IPS-20b (cell line): ENCODE data around the gene LPAR3.

ENCODE experiments used
- H3K27ac ChIP-seq: one replicate; pipeline ENCODE4 v1.5.1; 2013; ENCODE audit warnings: low read length
- H3K27me3 ChIP-seq: 2 replicates; pipeline ENCODE4 v1.6.1; 2013; ENCODE audit warnings: mild to moderate bottlenecking, low read length, inconsistent platforms; ENCODE audit not compliant: insufficient read depth
- H3K36me3 ChIP-seq: 2 replicates; pipeline ENCODE4 v1.6.1; 2013; ENCODE audit warnings: low read depth, mild to moderate bottlenecking, inconsistent platforms, low read length, moderate library complexity; ENCODE audit not compliant: insufficient read depth
- H3K4me1 ChIP-seq: 2 replicates; pipeline ENCODE4 v1.6.1; 2013; ENCODE audit warnings: mild to moderate bottlenecking, control low read depth, inconsistent platforms, low read length, moderate library complexity; ENCODE audit not compliant: insufficient read depth
- H3K4me3 ChIP-seq: 2 replicates; pipeline ENCODE4 v1.5.1; 2013; ENCODE audit warnings: mild to moderate bottlenecking, low read length, inconsistent platforms
- H3K9ac ChIP-seq: 2 replicates; pipeline ENCODE4 v1.6.1; 2013; ENCODE audit warnings: low read depth, mild to moderate bottlenecking, inconsistent platforms, low read length, moderate library complexity
- H3K9me3 ChIP-seq: 2 replicates; pipeline ENCODE4 v1.6.1; 2013; ENCODE audit warnings: mild to moderate bottlenecking, low read depth, low read length, inconsistent platforms; ENCODE audit not compliant: insufficient read depth

Gene LPAR3

DNA sequence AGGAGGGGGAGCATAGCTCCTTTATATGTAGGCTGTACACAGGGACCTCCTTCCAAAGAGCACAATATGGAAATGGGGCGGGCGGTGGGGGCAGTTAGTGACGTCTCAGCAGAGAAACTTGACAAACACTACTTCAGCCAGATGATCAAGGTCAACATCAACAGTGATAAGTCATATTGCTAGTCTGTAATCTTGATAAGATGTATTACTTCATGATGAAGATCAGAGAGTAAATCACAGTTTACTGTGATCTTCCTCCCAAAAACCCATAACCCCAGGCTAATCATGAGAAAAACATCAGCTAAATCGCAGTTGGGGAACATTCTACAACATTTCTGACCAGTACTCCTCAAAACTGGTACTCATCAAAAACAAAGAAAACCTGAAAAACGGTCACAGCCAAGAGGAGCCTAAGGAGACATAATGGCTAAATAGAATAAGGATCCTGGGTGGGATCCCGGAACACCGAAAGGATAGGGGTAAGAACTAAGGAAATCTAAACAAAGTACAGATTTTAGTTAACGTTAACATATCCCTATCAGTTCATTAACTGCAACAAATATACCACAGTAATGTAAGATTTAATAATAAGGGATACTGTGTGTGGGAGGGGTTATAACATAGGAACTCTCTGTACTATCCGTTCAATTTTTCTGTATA is 20.2 kb downstream of the LPAR3 start:
- Histone ChIP-seq H3K9me3 (no peaks in the 10 kb centered on the region), H3K27ac (no peak overlapping the region), H3K9ac (no peak overlapping the region), H3K4me1 (no peaks in the 10 kb centered on the region), H3K27me3 (no peaks in the 10 kb centered on the region), H3K36me3 (no peaks in the 10 kb centered on the region), H3K4me3 (no peak overlapping the region)

DNA sequence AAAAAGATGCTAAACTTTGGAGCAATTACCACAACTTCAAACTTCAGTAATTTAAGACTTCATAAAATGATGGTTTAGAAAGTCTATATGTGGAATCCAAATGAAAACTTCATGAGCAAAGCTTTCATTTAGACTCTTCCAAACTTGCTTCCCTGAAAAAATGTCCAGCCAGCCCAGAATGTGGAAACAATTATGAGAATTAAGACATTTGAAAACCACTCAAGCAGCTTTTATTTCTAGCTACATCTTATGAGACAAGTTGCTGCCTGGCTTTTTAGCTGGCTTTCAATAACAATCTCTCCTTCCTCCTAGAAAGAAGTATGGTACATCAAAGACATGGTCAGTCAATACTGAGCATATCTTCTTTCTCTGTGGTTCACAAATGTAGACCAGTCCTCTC is 21.8 kb downstream of the LPAR3 start:
- no peak overlapping the region for H3K9ac ChIP-seq
- no peak overlapping the region for H3K4me3 ChIP-seq
- H3K4me1 ChIP-seq = no peaks in the 10 kb centered on the region
- no peaks in the 10 kb centered on the region for H3K36me3 ChIP-seq
- H3K27me3 ChIP-seq = no peaks in the 10 kb centered on the region
- no peaks in the 10 kb centered on the region for H3K9me3 ChIP-seq
- H3K27ac ChIP-seq = no peak overlapping the region

DNA sequence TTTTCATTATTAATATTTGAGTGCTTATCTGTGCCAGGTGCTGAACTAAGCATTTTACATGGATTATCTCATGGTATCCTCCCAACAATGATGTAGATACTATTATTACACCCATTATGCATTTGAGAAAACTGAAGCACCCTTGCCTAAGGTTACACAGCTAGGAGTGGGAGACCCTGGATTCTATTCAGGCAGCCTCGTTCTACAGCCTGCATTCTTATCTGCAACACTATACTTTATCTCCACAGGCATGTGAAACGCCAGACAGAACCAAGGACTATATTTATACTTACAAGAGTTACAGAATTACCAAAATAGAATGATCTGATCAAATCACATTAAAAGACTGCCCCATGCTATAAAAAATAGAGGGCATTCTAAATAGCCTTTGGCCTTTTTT is 22.4 kb downstream of the LPAR3 start:
- no peak overlapping the region for H3K27ac ChIP-seq
- H3K4me3 ChIP-seq = no peak overlapping the region
- no peaks in the 10 kb centered on the region; the same call in 1 of the 2 replicates for H3K36me3 ChIP-seq

DNA sequence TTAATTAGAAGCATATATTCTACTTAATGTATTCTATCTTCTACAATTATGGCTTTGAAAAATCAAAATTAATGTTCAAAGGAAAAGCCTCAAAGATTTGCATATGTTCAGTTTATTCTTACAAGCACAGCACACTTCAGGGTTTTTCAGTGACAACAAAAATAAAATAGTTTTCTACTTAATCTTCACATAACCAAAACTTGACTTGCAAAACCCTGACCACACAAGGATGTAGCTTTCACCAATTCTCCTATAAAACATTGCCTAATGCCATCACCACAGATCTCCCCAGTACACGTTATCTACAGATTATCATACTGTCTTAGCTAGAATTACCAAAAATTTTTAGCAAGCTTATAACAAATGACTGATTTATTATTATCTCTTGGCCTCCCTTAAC is 23.3 kb downstream of the LPAR3 start:
- H3K9me3 ChIP-seq = no peaks in the 10 kb centered on the region
- H3K27ac ChIP-seq = no peak overlapping the region
- no peak overlapping the region for H3K4me3 ChIP-seq

More for the DNA sequence above, 22.4 kb downstream of the LPAR3 start:
- no peak overlapping the region for H3K9ac ChIP-seq
- H3K9me3 ChIP-seq = no peaks in the 10 kb centered on the region
- H3K27me3 ChIP-seq = no peaks in the 10 kb centered on the region
- no peaks in the 10 kb centered on the region for H3K4me1 ChIP-seq

DNA sequence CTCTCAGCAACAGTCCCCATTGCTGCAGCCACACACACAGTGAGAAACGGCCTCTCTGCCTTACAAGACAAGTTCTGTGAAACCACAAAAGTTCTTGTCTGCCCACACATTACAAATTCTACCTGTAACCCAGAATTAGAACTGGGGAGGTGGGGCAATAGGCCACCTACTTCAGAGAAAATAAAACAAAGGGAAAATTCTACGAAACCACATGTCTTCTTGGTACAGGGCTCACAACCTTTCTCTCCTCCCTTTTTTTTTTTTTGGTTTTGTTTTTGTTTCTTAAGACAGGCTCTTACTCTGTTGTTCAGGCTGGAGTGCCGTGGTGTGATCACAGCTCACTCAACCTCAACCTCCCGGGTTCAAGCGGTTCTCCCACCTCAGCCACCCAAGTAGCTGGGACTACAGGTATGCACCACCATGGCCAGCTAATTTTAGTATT is 30.2 kb downstream of the LPAR3 start:
- Histone ChIP-seq H3K9ac (no peak overlapping the region), H3K27me3 (no peaks in the 10 kb centered on the region), H3K9me3 (no peaks in the 10 kb centered on the region), H3K4me3 (no peak overlapping the region), H3K27ac (no peak overlapping the region), H3K4me1 (no peaks in the 10 kb centered on the region), H3K36me3 (peaks cover 20% of the 10 kb centered on the region; the same call in 1 of the 2 replicates)

More for the DNA sequence above, 23.3 kb downstream of the LPAR3 start:
- Histone ChIP-seq H3K36me3 (peaks cover 9% of the 10 kb centered on the region; the same call in 1 of the 2 replicates), H3K27me3 (no peaks in the 10 kb centered on the region), H3K4me1 (no peaks in the 10 kb centered on the region), H3K9ac (no peak overlapping the region)

DNA sequence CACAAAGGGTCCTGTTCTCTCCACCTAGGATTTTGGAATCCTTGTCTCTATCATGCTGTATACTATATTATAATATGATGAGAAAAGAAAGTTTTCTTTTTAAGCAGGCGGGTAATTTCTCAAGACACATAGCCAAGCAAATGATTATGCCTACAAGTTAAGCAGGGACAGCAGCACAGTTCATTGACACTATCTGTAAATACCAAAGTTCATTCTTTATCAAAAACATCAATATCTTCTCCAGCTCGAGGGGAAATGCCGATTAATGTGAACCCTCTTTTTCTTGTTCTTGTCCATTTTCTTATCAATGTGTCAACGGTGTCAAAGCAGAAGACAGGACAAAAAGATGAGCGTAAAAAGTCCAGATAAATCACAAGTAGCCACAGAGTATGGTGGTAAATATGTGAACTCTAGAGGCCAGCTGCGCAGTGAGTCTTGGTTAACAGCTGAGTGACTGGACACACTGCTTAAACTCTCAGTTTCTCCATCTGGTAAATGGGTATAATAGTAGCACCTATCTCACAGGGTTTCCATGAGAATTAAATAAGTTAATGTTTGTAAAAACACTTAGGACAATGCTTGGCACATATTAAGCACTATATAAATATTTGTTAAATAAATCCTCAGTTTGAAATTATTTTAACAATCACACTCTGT is 30.9 kb downstream of the LPAR3 start:
- H3K9me3 ChIP-seq = no peaks in the 10 kb centered on the region

DNA sequence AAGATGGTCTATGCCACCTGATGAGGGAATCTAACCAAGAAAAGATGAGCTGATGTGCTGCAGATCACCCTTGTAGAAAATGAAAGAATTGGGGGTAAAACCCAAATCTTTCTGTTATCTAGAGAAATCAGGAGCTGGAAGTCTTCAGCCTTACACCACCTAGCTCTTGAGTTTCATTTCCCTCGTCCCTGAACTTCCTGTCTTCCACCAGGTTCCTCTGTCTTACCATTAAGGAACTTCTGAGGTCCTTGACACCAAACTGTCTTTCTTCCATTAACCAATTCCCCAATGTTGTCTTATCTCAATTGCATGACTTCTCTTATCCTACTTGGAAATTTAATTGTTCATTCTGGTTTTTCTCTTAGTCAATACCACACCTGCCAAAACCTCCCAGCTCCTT is 31.5 kb downstream of the LPAR3 start:
- no peaks in the 10 kb centered on the region for H3K4me1 ChIP-seq
- no peak overlapping the region for H3K27ac ChIP-seq
- no peak overlapping the region for H3K9ac ChIP-seq
- H3K27me3 ChIP-seq = no peaks in the 10 kb centered on the region
- H3K4me3 ChIP-seq = no peak overlapping the region
- peaks cover 30% of the 10 kb centered on the region; the same call in 1 of the 2 replicates for H3K36me3 ChIP-seq
- H3K9me3 ChIP-seq = no peaks in the 10 kb centered on the region

More for the DNA sequence above, 30.9 kb downstream of the LPAR3 start:
- H3K27me3 ChIP-seq = no peaks in the 10 kb centered on the region
- H3K4me1 ChIP-seq = no peaks in the 10 kb centered on the region
- peaks cover 25% of the 10 kb centered on the region; the same call in 1 of the 2 replicates for H3K36me3 ChIP-seq
- H3K4me3 ChIP-seq = no peak overlapping the region
- no peak overlapping the region for H3K27ac ChIP-seq
- no peak overlapping the region for H3K9ac ChIP-seq

DNA sequence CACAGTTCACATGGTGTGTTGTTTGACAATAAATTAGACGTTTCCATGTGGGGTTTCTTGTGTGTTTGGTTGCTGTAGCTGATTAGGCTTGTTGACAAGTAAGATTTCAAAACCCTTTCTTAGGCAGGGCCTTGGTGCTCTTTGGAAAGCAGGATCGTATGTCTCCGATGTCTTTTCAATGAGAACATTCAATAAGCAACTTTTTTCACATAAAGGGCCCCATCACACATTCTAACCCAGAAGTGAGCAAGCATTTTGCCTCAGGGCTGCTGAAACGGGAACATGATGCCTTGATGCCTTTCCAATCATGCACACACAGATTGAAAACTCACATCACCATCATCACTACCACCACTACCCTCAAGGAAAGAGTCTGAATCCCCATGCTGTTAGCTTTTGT is 33.1 kb downstream of the LPAR3 start:
- H3K4me1 ChIP-seq = no peaks in the 10 kb centered on the region
- peaks cover 23% of the 10 kb centered on the region; the same call in 1 of the 2 replicates for H3K36me3 ChIP-seq
- no peak overlapping the region for H3K9ac ChIP-seq
- H3K27me3 ChIP-seq = no peaks in the 10 kb centered on the region
- no peaks in the 10 kb centered on the region for H3K9me3 ChIP-seq
- no peak overlapping the region for H3K27ac ChIP-seq
- no peak overlapping the region for H3K4me3 ChIP-seq

DNA sequence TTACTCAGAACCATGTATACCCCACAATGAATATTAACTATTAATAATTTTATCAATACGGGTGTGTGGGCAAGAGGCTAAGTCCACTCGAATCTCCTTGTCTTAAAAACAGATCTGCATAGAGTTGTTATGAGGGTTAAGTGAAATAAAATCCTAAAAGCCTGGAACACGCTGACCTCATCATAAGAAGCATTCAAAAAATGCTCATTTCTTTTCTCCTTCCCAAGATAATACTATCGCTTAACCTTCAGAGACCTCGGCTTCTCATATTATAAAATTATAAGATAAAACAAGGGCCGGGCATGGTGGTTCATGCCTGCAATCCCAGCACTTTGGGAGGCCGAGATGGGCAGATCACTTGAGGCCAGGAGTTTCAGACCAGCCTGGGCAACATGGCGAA is 35.1 kb downstream of the LPAR3 start:
- no peak overlapping the region for H3K27ac ChIP-seq
- H3K9ac ChIP-seq = no peak overlapping the region
- no peaks in the 10 kb centered on the region for H3K4me1 ChIP-seq
- H3K4me3 ChIP-seq = no peak overlapping the region
- H3K27me3 ChIP-seq = no peaks in the 10 kb centered on the region
- H3K9me3 ChIP-seq = no peaks in the 10 kb centered on the region
- H3K36me3 ChIP-seq = peaks cover 13% of the 10 kb centered on the region; the same call in 1 of the 2 replicates

DNA sequence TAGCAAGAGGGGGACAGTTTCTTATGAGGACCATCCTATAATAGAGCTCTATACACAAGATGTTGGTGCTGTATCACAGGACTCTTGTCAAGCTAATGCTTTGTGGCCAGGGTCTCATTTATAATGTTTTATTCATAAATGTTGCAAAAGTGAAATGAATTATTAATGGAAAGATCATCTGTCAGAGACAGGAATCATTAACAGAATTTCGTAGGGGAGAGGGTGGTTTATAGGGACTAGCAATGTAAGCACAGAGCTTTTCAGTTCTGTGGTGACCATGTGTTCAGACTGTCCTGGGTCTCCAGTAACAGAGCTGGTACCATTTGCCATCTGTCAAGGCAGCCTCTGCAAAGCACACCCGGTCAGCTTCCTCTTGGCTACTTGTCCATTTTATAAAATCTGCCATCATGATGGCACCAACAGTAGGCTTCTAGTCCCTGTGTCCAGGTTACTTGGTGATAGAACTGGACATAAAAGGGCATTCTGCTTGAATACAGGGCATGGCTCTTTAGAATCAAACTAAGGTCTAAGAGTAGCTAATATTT is 36.2 kb downstream of the LPAR3 start:
- Histone ChIP-seq H3K4me3 (no peak overlapping the region), H3K27ac (no peak overlapping the region), H3K9ac (no peak overlapping the region), H3K9me3 (no peaks in the 10 kb centered on the region), H3K27me3 (no peaks in the 10 kb centered on the region), H3K36me3 (peaks cover 18% of the 10 kb centered on the region; the same call in 1 of the 2 replicates), H3K4me1 (no peaks in the 10 kb centered on the region)

DNA sequence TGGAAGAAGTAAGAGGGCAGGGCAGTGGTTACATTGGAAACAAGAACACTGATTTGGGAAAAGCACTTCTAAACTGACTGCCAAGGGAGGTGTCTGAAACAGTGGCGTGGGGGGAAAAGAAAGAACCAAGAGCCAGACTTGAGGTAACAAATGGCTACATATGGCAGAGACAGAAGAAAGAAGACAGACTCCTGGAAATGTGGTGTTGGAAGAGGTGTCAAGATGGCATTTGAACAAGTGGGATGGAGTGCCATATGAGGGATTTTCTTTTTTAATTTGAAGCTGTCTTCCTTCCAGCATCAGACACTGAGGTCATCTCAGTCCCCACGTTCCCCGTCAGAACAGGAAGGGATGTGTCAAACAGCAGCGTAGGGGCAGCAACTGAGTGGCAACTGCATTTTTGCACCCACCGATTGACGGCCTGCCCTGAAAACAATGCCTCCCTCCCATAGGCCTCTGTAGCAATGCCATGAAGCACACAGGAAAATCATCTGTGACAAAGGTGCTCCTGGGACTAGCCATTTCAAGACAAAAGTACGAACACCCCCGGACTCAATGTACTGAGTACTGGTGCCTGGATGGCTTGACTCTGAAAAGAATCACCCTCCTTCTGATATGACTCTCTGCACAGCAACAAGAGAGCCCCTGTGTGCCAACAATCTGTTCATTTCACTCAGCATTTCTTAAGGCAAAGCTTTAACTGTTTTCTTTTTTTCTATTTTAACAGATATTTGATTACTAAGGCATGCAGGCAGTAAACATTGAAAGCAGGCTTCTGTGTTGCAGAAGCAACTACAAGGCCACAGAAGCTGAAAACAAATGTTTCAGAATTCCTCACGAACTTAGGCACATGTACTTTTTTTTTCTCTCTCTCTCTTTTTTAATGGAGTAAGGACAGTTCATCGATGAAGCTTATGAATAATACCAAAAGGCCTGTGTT is 37.0 kb downstream of the LPAR3 start:
- Histone ChIP-seq H3K9me3 (no peaks in the 10 kb centered on the region), H3K27ac (no peak overlapping the region), H3K4me1 (no peaks in the 10 kb centered on the region)

More for the DNA sequence above, 37.0 kb downstream of the LPAR3 start:
- Histone ChIP-seq H3K9ac (no peak overlapping the region), H3K4me3 (no peak overlapping the region), H3K36me3 (peaks cover 18% of the 10 kb centered on the region; the same call in 1 of the 2 replicates), H3K27me3 (no peaks in the 10 kb centered on the region)
